Stimulated activated CD8-positive, alpha-beta memory T cell treated with anti-CD3 and anti-CD28 coated beads, Interleukin-15, amount 100 ng/mL, for 4 hours (primary cell): ENCODE results near the gene IL37.

Experiments used
- DNase-seq, 2 donors: peaks; one replicate each; pipeline ENCODE4 v3.0.0-alpha.2; 2020; ENCODE audit warnings: low read depth in 2 of 2

IL37 gene

DNA sequence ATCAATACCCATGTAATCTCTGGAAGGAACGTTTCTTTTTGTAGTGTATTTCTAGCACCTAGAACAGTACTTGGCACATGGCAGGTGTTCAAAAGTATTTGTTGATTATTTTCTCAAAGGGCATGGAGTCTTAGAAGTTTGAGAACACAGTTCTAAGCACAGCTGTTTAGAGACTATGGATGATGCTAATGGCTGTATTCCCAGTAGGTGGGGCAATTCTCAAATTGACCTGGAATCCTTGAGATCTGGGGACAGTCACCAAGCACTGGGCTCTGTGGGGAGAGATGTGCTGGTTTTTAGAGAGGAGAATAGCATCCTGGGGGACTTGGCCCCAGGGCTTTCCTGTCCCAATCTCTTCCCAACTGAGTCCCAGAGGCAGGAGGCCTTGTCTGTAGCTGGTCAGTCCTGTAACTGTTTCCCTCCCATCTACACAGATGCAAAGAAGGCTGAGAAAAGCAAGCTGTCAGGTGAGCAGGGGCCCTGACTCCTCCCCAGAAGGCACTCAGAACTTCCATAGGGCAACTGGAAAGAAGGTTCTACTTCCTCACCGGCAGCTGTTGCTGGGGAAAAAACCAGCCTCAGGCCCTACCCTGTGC is 49.4 kb downstream of the IL37 start:
- DNase-seq: no peak

DNA sequence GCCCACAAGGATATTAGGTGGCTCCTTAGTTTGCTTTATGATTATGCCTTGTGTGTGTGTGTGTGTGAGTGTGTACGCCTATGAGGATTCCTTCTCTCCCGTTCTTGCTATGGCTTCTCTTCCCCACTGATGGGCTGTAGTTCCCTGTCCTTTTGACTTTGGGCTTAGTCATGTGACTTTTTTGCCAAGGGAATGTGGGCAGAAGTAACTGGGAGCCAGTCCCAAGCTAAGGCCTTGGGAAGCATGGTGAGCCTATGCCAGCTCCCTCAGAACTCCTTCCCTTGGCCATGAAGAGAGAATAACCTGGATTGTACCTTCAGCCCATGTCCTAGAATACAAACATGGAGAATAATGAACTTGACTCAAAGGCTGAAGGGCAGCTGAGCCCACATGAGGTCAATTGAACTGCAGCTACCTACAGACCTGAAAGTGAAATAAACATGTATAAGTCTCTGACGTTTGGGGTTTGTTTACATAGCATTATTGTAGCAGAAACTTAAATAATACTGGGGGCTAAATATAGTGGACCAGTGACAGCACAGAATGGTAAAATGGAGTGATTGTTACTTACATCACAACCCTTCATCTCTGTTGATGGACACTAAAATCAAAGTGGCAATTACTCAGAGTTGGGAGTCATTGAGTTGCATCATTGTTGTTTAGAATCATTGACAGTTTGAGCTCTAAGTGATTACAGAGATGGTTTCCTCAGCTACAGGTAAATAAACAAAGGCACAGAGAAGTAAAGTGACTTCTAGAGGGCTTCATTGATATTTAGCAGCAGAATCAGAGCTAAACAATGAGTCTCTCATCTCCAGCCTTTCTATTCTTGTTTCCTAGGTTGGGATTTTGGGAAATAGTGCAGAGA is 51.6 kb downstream of the IL37 start:
- DNase-seq: no peak

DNA sequence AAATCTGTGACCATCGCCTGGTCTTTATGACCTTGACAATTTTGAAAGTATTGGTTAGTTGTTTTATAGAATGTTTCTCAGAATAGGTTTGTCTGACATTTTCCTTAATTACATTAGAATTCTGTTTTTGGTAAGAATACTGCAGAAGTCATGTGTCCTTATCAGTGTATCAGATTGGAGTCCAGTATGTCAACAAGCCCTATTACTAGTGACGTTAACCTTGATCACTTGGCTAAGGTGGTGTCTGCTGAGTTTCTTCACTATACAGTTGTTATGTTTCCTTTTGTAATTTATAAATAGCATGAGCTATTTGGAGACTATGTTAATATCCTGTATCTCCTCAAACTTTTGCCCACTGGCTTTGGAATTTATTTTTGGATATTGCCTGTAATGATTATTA is 56.1 kb downstream of the IL37 start:
- no peak for DNase-seq
